Stimulated activated naive CD4-positive, alpha-beta T cell treated with Interleukin-2 at 50 U/mL for 16 hours (primary cell): ENCODE data around the gene SKIDA1.
A peak's percentile ranks its signal among the peaks of the same experiment; 100 is the strongest.

Experiments
- DNase-seq: peaks from one replicate; lab custom pipeline; 2025; lab: John Stamatoyannopoulos, UW

Gene SKIDA1

DNA sequence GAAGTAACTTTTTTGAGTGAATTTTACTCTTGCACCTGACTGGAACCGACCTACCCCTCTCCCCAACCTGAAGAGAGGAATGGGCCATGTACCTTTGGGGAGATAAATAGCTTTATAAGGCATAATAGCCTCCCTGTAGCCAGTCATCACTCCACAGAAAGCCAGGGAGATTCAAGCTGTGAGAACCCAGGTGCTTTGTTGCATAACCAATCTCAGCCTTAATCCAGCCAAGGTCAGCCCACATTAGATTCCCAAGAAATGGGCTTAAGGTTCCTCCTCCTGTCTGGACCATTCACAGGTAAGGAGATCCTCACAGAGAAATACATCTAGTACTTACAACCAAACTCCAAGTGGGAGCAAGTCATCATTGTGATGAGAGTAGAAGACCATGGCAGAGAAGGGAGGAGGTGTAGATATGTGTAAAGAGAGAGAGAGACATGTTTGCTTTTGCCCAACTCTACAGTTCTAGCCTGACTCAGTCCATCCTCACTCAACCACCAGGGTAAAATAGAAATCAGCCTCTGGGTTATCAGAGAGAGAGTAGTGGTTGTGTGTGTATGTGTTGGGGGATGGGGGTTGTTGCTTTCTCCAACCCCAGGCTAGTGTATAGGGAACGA, 23.6 kb downstream of the SKIDA1 start:
- DNase-seq: no peak

DNA sequence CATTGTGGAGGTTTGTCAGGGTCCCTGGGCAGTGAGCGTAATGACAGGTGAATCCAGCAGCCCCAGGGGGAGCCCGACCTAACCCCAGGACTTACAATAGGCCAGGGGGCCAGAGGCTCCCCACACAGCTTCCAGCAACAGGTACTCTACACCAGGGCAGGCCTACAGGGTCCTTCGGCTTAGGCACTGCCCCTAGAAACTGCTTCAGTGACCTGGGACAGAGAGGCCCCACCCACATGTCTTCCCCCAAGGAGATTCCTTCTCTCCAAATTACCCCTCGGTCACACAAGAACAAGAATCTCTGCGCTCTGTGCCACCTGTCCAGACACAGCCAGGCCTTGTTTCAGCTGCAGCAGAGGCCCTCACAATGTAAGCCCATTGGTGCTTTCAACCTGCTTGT, 24.4 kb downstream of the SKIDA1 start:
- DNase-seq: no peak

- DNase-seq: no peak
Observed at GRCh38 chr10:21500578-21500910, 24.9 kb downstream of the SKIDA1 start.

DNA sequence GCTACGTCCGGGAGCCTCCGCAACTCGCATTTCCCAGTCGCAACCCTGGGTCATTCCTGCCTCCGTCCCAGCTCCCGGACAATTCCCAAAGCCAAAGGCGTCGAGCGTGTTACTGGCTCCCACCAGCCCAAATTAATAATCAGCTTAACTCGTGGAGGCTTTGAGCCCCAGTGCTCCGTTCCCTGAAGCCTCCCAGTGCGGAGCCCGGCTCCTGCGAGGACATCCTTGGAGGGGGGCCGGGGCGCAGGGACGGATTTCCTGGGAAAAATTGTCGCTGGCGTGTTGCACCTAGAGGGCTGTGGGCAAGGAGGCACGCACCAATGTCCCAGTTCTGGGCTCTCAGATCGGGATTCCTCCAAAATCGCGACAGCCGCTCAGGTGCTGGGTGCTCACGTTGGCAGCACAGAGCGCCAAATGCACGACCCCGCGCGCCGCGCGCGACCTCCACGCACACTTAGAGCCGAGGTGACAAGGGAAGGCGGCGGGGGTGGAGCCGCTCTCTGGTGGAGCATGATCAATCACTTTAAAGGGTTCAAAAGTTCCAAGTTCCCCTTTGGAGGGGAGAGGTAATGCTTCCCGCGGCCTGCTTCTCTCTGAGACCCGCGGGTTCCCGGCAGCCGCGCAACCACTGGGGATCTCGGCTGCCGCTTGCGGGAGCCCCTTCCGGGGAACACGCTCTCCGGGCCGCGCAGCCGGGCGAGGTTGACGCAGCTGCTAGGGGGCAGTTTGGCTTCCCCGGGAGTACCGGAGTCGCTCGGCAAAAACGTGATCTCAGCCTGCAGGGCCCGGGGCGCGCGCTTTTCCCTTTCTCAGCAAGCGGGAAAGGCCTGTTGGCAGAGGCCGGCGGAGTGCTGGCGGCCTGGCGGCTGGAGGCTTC, 25.5 kb downstream of the SKIDA1 start:
- no peak for DNase-seq

- DNase-seq: no peak
Observed at GRCh38 chr10:21498986-21499385, 26.5 kb downstream of the SKIDA1 start.

DNA sequence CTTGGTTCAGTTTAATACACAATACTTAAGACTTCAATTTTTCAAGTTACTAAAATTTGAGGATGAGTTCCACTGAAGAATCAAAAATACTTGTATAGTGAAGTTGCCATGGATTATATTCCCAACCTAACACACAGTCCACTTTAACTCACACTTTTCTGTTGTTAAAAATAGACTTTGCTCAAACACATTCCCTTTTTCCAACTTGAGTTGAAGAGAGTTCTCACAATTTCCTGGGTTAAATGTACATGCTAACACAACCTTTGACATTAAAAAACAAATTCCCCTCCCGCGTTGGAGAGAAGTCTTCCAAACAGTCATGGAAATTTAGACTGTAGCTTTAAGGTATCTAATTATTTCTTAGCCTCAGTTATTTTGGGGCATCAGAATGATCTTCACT, 27.1 kb downstream of the SKIDA1 start:
- DNase-seq: no peak

DNA sequence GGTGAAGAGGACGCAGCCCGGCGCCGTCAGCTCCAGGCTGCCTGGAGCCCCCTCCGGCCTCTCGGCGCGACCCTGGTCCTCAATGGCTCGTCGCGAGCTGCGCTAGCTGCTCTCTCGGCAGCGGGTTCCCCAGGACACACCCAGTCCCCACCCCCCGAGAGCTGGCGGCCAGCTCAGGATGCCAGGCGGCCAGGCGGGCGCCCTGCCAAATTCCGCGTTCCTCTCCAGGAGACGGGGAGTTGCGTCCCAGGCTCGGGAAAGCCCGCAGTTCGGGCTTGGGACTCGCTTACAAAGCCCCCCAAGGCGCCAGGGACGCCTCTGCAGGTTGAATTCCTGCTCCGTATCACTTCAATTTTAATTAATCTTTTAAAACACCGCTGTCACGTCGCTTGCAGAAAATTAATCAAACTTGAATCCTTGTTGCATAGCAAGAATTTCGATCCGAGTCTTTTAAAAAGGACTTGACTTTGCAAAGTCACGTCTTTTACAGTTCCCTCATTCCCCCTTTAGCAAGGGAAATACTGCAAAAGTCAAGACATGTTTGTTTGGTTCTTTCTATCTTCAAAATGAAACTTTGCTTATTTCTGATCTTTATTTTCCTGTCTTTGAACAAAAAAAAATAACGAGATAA, 28.2 kb downstream of the SKIDA1 start:
- no peak for DNase-seq

- peak; percentile 48 for DNase-seq
Observed at GRCh38 chr10:21496343-21497176, 28.9 kb downstream of the SKIDA1 start.

GRCh38 chr10:21495752-21496342, 29.6 kb downstream of the SKIDA1 start:
- peak; percentile 75 for DNase-seq

GRCh38 chr10:21495002-21495751, 30.3 kb downstream of the SKIDA1 start:
- DNase-seq: no peak

DNA sequence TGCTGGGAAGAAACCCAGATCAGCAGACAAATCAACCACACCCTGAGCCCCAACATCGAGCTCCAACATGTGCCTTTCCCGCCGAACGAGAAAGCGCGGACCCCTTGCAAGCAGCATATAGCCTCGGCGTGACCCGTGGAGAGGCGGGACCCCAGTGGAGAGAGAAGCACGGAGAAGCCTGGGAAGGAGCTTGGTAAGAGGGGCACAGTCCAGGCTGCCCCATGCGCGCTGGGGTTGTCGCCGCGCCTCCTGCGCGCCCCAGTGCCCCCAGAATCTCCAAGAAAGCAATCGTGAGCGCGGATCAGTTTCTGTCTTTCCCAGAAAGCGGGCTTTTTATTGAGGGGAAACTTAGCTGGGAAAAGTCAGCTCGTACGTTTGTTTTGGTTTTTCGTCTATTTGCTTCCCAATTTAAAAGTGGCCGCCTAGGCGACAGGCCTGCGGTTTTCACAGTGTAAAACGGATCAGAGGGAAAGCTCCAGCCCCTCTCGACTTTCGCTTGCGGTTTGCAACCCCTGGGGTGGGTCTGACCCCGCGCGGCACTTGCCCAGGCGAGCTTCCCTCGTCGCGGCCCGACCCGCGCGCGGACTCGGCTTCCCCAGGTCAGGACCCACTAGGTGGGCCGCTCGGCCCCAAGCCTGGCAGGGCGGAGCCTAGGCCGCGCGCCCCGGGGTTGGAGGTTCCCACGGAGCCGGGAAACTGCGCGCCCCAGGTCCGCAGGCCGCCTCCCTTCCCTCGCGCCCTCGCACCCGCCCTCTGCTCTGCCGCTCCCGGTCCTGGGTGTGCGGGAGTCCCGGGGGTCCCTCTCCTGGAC, 31.1 kb downstream of the SKIDA1 start:
- no peak for DNase-seq

GRCh38 chr10:21493784-21494183, 31.7 kb downstream of the SKIDA1 start:
- DNase-seq: no peak

- no peak for DNase-seq
Observed at GRCh38 chr10:21492421-21492820, 33.1 kb downstream of the SKIDA1 start.

DNA sequence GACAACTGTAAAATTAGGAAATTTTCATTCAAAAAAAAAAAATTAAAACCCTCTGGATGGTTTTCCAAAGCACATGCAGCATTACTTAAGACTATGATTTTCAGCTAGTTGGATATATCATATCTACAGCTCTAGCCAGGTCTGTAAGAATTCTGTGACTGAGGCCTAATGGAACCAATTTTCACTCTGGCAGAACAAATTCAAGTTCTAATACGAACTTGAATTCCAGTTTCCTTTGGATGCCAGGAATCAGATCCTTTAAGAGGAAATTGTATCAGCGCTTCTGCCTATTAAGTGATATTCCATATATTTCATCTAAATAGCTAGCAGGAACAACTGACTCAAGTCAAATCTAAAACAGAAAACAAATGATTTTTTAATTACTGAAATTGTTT, 34.8 kb downstream of the SKIDA1 start:
- no peak for DNase-seq

- DNase-seq: no peak
Observed at GRCh38 chr10:21490028-21490710, 35.3 kb downstream of the SKIDA1 start.

DNA sequence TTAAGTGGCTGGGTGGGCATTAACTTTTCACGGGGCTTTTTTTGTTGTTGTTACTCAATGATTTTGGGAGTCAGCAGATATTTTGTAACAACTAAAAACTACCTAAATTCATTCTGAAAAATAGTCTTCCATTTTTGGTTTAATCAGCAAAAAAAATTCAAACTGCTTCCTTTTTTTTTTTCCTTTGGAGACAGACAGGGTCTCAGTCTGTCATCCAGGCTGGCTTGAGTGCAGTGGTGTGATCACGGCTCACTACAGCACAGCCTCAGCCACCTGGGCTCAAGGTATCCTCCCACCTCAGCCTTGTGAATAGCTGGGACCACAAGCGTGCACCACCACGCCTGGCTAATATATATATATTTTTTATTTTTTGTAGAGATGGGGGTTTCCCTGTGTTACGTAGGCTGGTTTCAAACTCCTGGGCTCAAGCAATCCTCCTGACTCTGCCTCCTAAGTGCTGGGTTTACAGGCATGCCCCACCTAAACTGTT, 36.5 kb downstream of the SKIDA1 start:
- DNase-seq: no peak

DNA sequence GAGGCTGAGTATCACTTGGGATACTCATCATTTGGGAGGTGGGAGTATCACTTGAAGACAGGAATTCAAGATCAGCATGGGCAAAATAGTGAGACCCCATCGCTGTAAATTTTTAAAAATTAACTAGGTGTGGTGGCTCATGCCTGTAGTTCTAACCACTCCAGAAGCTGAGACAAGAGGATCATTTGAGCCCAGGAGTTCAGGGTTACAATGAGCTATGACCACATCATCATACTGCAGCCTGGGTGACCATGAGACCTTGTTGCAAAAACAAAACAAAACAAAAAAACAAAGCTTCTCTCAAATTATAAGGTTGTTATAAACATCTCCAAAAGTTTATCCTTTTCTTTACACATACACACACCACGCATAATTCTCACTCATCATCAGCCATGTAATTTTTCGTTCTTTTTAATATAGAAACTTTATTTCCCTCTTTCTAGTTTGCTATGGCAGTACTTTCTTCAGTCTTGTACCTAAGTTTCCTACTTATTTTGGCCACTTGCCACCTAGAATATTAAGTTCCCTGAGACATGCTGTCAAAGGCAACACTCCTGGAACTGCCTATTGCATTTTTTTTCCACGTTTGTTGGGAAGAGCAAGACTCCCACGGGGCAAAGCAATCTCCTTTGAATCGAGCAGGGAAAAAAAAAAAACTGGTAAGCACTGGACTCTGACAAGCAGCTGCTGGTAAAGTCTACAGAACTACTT, 37.1 kb downstream of the SKIDA1 start:
- no peak for DNase-seq

GRCh38 chr10:21487416-21488180, 37.9 kb downstream of the SKIDA1 start:
- no peak for DNase-seq
